Measurements from ENCODE around the gene DYNC1LI1.

Gene DYNC1LI1

GRCh38 chr3:32551496-32551895, 19.2 kb downstream of the DYNC1LI1 start:
- H3K36me3 ChIP-seq (ENCODE audit: low read depth) = no peaks in the 10 kb centered on the region; the same call in 1 of the 2 replicates
- ATAC-seq (ENCODE audit: low read depth) (no peak), DNase-seq (ENCODE audit: low spot score) (no peak)
- no peak for TF ChIP-seq CTCF (IDR thresholded peaks at IDR 0.05; ENCODE audit: poor library complexity, severe bottlenecking)
- H3K27ac ChIP-seq (ENCODE audit: poor library complexity, severe bottlenecking) = no peak overlapping the region
- H3K27me3 ChIP-seq (ENCODE audit: insufficient read depth, poor library complexity, severe bottlenecking) = no peaks in the 10 kb centered on the region
- no peaks in the 10 kb centered on the region for H3K9me3 ChIP-seq (ENCODE audit: severe bottlenecking)
- H3K4me3 ChIP-seq (ENCODE audit: severe bottlenecking) = no peak overlapping the region
- H3K4me1 ChIP-seq (ENCODE audit: insufficient read depth, poor library complexity, severe bottlenecking) = no peaks in the 10 kb centered on the region

GRCh38 chr3:32551087-32551486, 19.6 kb downstream of the DYNC1LI1 start:
- Histone ChIP-seq H3K4me1 (ENCODE audit: insufficient read depth, poor library complexity, severe bottlenecking) (no peaks in the 10 kb centered on the region), H3K36me3 (ENCODE audit: low read depth) (no peaks in the 10 kb centered on the region; the same call in 1 of the 2 replicates), H3K27me3 (ENCODE audit: insufficient read depth, poor library complexity, severe bottlenecking) (no peaks in the 10 kb centered on the region), H3K9me3 (ENCODE audit: severe bottlenecking) (no peaks in the 10 kb centered on the region), H3K27ac (ENCODE audit: poor library complexity, severe bottlenecking) (no peak overlapping the region), H3K4me3 (ENCODE audit: severe bottlenecking) (no peak overlapping the region)
- ATAC-seq (ENCODE audit: low read depth) = no peak
- no peak for DNase-seq (ENCODE audit: low spot score)
- no peak for TF ChIP-seq CTCF (IDR thresholded peaks at IDR 0.05; ENCODE audit: poor library complexity, severe bottlenecking)

GRCh38 chr3:32545305-32545704, 25.4 kb downstream of the DYNC1LI1 start:
- H3K27me3 ChIP-seq (ENCODE audit: insufficient read depth, poor library complexity, severe bottlenecking) = no peaks in the 10 kb centered on the region
- DNase-seq (ENCODE audit: low spot score) (no peak), ATAC-seq (ENCODE audit: low read depth) (no peak)
- H3K36me3 ChIP-seq (ENCODE audit: low read depth) = peaks cover 22% of the 10 kb centered on the region
- no peaks in the 10 kb centered on the region for H3K9me3 ChIP-seq (ENCODE audit: severe bottlenecking)
- no peak overlapping the region for H3K4me3 ChIP-seq (ENCODE audit: severe bottlenecking)
- no peak for TF ChIP-seq CTCF (IDR thresholded peaks at IDR 0.05; ENCODE audit: poor library complexity, severe bottlenecking)
- H3K4me1 ChIP-seq (ENCODE audit: insufficient read depth, poor library complexity, severe bottlenecking) = no peaks in the 10 kb centered on the region
- no peak overlapping the region for H3K27ac ChIP-seq (ENCODE audit: poor library complexity, severe bottlenecking)

- H3K9me3 ChIP-seq (ENCODE audit: severe bottlenecking) = no peaks in the 10 kb centered on the region
- ATAC-seq (ENCODE audit: low read depth) (no peak), DNase-seq (ENCODE audit: low spot score) (no peak)
- H3K4me1 ChIP-seq (ENCODE audit: insufficient read depth, poor library complexity, severe bottlenecking) = no peaks in the 10 kb centered on the region
- H3K36me3 ChIP-seq (ENCODE audit: low read depth) = peaks cover 26% of the 10 kb centered on the region
- no peak overlapping the region for H3K4me3 ChIP-seq (ENCODE audit: severe bottlenecking)
- TF ChIP-seq CTCF (IDR thresholded peaks at IDR 0.05; ENCODE audit: poor library complexity, severe bottlenecking) = no peak
- no peaks in the 10 kb centered on the region for H3K27me3 ChIP-seq (ENCODE audit: insufficient read depth, poor library complexity, severe bottlenecking)
- no peak overlapping the region for H3K27ac ChIP-seq (ENCODE audit: poor library complexity, severe bottlenecking)
Observed at GRCh38 chr3:32544894-32545293, 25.8 kb downstream of the DYNC1LI1 start.

GRCh38 chr3:32542807-32543206, 27.9 kb downstream of the DYNC1LI1 start:
- no peak for TF ChIP-seq CTCF (IDR thresholded peaks at IDR 0.05; ENCODE audit: poor library complexity, severe bottlenecking)
- no peak for ATAC-seq (ENCODE audit: low read depth)
- H3K27ac ChIP-seq (ENCODE audit: poor library complexity, severe bottlenecking) = no peak overlapping the region

More at GRCh38 chr3:32542807-32543206, 27.9 kb downstream of the DYNC1LI1 start:
- peaks cover 30% of the 10 kb centered on the region for H3K36me3 ChIP-seq (ENCODE audit: low read depth)
- no peaks in the 10 kb centered on the region for H3K27me3 ChIP-seq (ENCODE audit: insufficient read depth, poor library complexity, severe bottlenecking)
- no peak for DNase-seq (ENCODE audit: low spot score)
- no peaks in the 10 kb centered on the region for H3K9me3 ChIP-seq (ENCODE audit: severe bottlenecking)
- H3K4me1 ChIP-seq (ENCODE audit: insufficient read depth, poor library complexity, severe bottlenecking) = no peaks in the 10 kb centered on the region
- no peak overlapping the region for H3K4me3 ChIP-seq (ENCODE audit: severe bottlenecking)

Data from RWPE2 (cell line).